ENCODE data around the gene RANGRF.
A peak's percentile ranks its signal among the peaks of the same experiment; 100 is the strongest.

RANGRF gene

DNA sequence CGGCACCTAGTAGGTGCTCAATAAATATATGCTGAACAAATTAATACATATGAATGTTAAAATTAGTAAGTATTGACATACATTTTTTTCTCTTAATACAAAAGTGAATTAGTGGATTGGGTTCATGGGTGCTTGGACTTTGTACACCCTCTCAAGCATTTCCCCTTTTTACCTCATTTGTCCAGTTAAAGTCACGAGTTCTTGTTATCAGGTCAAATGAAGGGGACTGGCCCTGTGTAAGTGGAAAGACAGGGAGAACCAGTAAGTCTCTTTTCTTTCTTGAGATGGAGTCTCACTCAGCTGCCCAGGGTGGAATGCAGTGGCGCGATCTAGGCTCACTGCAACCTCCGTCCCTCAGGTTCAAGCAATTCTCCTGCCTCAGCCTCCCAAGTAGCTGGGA, 13.7 kb upstream of the RANGRF start:
- DNase-seq: no peak

DNA sequence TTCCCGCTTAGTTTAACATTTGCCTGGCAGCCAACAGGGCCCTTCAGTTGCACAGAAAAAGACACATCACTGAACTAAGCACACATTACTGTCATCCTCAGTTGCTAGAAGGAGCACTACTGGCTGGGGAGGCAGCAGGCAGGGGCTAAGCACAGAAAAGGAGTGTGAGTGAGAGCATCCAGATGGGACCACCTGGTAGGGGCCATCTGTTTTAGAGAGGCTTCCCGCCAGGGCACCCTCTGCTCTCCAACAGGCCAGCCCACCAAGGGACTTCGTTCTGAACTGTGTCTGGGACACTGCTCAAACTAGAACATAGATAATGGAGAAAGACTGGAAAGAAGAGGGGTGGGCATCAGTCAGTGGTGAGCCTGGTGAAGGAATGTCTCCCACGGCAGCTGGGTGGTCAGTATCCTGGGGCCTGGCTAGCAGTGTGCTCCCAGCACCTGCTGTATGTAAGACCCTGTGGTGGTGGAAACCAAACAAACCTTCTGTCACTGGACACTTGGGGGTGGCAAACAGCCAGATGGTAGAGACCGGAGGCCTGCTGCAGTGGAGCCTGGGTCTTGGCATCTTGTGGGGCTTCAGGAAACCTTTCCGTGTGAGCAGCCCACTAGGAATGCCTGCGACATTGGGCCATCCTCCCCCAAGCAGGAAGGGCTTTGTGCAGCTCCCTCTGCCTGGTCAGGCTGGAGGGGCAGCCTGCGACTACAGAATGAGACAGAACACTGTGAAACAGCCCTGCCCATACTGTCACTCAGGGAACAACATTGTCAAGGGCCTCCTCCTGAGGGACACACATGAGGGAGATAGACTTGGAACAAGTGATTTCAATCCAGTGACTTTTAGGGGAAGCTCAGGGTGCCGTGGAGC, 12.8 kb upstream of the RANGRF start:
- DNase-seq: no peak

- DNase-seq: no peak
Measured at GRCh38 chr17:8277317-8277716, 11.2 kb upstream of the RANGRF start.

DNA sequence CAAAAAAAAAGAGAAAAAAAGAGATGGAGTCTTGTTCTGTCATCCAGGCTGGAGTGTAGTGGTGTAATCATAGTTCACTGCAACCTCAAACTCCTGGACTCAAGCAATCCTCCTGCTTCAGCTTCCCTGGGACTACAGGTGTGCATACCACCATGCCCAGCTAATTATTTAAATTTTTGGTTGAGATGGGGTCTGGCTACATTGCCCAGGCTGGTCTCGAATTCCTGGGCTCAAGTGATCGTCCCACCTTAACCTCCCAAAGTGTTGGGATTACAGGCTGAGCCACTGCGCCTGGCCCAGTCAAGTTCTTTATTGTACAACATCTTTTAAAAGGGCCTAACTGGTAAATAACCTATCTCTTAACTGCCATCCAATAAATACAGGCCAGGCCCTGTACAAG, 6.1 kb upstream of the RANGRF start:
- DNase-seq: no peak

GRCh38 chr17:8283356-8283755, 5.1 kb upstream of the RANGRF start:
- DNase-seq: no peak

- no peak for DNase-seq
Measured at GRCh38 chr17:8284126-8284525, 4.3 kb upstream of the RANGRF start.

DNA sequence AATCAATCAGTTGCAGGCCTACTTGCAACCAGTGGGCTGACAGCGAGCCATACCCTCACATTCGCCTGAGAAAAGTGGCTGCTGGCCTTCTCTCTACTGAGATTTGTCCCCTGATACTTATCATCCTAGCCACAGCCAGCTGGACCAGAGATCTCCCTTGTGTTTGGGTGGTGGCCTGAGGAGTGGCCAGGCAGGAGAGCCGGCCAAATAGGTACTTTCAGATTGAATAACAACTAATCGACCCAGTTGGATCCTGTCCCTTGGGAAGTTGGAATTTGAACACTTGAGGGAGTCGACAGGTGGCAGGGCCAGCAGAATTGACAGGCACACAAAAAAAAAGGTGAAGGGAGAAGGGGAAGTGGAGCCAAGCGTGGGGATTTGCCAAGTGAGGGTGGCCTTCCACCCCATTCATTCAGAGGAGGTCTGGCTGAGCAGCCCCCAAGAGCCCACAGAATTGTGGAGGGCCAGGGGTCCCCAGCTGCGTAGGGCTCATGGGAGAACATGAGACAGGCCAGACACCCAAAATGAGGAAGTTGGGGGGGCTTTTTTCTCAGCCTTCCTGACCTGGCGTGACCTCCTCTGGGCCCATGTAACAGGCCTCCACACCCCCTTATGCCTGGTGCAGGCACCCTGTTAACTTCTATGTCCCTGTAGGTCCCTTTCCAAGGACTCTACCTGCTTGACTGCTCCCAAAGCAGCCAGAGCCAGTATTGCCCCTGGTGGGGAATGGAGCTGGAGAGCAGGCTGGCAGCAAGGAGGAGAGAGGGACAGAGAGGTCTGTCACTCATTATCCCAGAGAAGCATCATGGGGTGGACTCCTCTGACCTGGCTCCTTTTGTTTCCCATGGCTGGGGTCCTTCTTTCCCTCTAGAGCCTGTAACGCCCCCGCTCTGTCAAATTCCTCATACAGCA, 2.9 kb upstream of the RANGRF start:
- no peak for DNase-seq

- DNase-seq: no peak
Measured at GRCh38 chr17:8287651-8288335, 677 bp upstream of the RANGRF start.

GRCh38 chr17:8289103-8289397, 580 bp downstream of the RANGRF start:
- DNase-seq: peak in 1 of 4 experiments; percentile 47

DNA sequence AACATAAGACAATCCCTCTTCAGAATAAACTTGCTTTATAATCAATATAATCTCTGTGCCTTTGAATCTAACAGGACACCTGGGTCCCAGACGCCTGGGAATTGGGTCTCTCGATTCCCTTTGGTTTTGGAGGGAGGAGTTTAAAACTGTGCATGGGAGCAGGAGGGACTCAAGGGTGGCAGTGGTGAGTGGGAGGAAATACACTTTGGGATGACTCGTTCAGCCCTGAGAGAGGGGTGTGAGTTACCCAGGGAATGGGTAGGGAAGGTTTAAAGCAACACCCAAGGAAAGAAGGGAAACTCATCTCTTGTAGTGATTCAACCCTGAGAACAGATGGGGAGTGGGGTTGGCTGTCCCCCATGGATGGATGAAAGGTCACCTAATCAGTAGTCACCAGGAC, 1.6 kb downstream of the RANGRF start:
- no peak for DNase-seq

DNA sequence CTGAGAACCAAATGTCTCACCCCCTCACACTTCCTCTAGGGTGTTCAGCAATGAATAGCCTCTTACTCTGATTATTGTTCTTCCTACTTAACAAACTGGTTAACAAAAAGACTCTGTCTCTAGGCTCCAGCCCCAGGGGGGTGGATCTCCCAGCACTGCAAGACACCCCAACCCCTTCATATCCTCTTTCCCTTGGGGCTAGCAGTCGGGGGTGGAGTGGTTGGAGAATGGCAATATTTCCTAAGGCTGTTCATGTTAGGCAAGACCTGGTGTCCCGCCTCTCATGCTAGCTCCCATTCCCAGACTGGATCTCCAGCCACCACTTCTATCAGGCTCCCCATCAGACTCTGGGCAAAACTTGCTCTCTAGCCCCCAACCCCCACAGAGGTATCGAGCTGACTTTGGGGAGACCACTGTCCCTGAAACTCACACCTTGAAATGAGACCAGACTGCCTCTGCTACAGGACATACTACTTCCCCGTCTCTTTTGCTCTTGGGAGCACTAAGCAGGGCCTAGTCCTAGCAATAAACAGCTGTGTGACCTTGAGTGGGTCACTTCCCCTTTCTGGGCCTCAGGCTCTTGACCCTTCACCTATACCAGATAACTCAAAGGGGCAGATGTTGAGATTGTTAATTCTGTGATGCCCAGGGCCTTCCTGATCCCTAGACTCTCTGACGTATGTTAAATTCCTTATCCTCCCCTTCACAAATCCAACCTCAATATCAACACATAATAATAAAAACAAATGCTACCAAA, 4.3 kb downstream of the RANGRF start:
- DNase-seq: no peak

DNA sequence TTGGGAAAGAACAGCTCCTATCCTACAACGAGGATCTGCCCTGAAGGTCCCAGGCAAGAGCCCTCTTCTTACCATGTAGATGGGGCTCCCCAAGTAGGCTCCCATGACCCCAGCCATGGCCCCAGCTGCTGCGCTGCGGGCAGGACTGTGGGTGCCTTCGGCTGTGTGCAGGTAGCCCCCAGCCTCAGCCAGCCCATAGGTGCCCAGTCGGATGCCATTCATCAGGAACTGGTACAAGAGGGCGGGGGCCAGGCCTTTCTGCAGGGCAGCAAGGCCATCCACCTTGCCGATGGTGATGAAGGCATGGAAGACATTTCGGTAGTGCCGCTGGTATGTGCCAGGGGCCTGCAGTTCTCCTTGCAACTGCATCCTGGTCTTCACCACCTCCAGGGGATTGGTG, 5.9 kb downstream of the RANGRF start:
- DNase-seq: no peak

- no peak for DNase-seq
Measured at GRCh38 chr17:8294814-8295316, 6.4 kb downstream of the RANGRF start.

DNA sequence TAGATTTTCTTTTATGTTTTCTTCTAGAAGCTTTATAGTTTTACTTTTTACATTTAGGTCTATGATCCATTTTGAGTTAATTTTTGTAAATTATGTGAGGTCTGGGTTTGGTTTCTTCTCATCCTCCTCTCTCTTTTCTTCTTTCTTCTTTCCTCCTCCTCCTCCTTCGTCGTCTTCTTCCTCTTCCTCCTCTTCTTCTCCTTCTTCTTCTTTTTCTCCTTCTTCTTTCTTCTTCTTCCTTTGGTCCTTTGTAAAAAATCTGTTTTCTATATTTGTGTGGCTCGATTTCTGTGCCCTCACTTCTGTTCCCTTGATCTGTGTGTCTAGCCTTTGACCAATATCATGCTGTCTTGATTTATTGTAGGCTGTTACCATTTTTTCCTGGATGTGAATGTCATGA, 11.8 kb downstream of the RANGRF start:
- DNase-seq: no peak

- peak in 3 of 4 experiments; percentile 6 to 18 (median 12) for DNase-seq
Measured at GRCh38 chr17:8300627-8301242, 12.3 kb downstream of the RANGRF start.

GRCh38 chr17:8310601-8311123, 22.2 kb downstream of the RANGRF start:
- DNase-seq: no peak

DNA sequence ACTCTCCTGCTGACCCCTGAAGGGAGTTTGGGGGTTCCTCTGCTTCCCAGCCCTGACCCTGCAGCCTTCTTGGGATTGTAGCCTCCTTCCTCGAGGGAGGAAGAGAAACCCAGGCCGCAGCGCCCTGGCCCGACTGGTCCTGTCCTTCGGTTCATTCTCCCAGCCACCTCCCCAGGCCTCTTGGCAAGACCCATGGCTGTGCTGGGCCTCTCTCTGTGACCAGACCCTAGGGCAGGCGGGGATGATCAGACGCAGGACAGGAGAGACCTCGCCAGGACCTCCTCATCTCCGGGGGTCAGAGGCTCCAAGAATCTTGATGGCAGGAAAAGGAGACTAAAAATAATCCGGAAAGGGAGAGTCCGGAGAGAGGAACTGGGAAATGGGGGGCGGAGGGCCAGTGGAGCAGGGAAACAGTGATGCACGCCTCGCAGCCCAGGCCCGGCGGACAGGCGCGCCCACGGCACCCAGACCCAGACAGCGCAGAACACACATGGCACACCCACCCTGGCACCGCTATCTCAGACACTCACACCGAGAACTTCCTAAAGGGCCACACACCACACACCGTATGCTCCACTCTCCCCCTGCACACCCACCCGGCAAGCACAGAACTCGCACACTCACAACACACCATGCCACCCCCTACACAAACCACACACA, 22.8 kb downstream of the RANGRF start:
- no peak for DNase-seq

DNA sequence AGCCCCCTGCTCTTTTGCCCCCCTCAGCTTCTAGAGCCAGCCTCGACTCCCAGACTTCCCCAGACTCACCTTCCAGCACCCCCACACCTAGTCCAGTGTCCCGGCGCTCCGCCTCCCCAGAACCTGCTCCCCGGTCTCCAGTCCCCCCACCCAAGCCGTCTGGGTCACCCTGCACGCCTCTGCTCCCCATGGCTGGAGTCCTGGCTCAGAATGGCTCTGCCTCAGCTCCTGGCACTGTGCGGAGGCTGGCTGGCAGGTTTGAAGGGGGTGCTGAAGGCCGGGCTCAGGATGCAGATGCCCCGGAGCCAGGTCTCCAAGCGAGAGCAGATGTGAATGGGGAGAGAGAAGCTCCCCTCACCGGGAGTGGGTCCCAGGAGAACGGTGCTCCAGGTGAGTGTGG, 23.8 kb downstream of the RANGRF start:
- no peak for DNase-seq

GRCh38 chr17:8312726-8313600, 24.5 kb downstream of the RANGRF start:
- DNase-seq: no peak

Measured in activated CD4-positive, CD25-positive, alpha-beta regulatory T cell (primary cell).